Gastrocnemius medialis (tissue), 4 donors: ENCODE data around the gene TTC12. TPM values are rescaled to one million over a fixed set of nuclear protein-coding genes. Genes with fewer than 3 reads are reported as not detected.

Experiments
- ATAC-seq, 2 donors: fragments of 150-250 bp; one replicate each; pipeline ENCODE4 v1.9.1; 2016
- DNase-seq, 2 donors: peaks; one replicate each; pipeline ENCODE4 v3.0.0-alpha.2; 2019
- H3K27ac ChIP-seq, 4 donors: fragments of 200-600 bp; sonication (generic); 1 replicate in 1 of 4; 2 replicates in 3 of 4; pipeline ENCODE4 v1.5.1; 2016 to 2018; ENCODE audit warnings: mild to moderate bottlenecking in 2 of 4, moderate library complexity in 1 of 4
- H3K27me3 ChIP-seq, 3 donors: fragments of 200-600 bp; sonication (generic) in 2 of 3; 1 replicate in 1 of 3; 2 replicates in 2 of 3; pipeline versions ENCODE4 v1.5.1 to v1.6.0; 2016 to 2019; ENCODE audit warnings: mild to moderate bottlenecking in 1 of 3, moderate library complexity in 1 of 3
- H3K36me3 ChIP-seq, 2 donors: fragments of 200-600 bp; sonication (generic) in 1 of 2; one replicate each; pipeline ENCODE4 v1.5.1; 2017 to 2018
- H3K4me1 ChIP-seq, 2 donors: fragments of 200-600 bp; sonication (generic) in 1 of 2; one replicate each; pipeline ENCODE4 v1.5.1; 2016 to 2017; ENCODE audit warnings: mild to moderate bottlenecking in 2 of 2
- H3K4me3 ChIP-seq, 4 donors: fragments of 200-600 bp; sonication (generic) in 3 of 4; 1 replicate in 1 of 4; 2 replicates in 3 of 4; pipeline ENCODE4 v1.5.1; 2016 to 2019; ENCODE audit warnings: mild to moderate bottlenecking in 2 of 4
- H3K9me3 ChIP-seq, 3 donors: fragments of 200-600 bp; sonication (generic) in 2 of 3; 1 replicate in 1 of 3; 2 replicates in 2 of 3; pipeline ENCODE4 v1.5.1; 2016 to 2019
- CTCF ChIP-seq, 5 experiments: fragments of 450-650 bp in 3 of 5; fragments of 200-600 bp in 2 of 5; sonication (generic) in 2 of 5; IDR thresholded peaks in 4 of 5; conservative IDR thresholded peaks in 1 of 5; 1 replicate in 4 of 5; 2 replicates in 1 of 5; pipeline ENCODE4 v1.5.1; 2016 to 2019; ENCODE audit warnings: antibody characterized with exemption in 5 of 5, mild to moderate bottlenecking in 3 of 5, moderate library complexity in 3 of 5
- POLR2A ChIP-seq, 2 donors: fragments of 450-650 bp; IDR thresholded peaks; one replicate each; pipeline ENCODE4 v1.6.1; 2017; ENCODE audit warnings: antibody characterized with exemption in 2 of 2, mild to moderate bottlenecking in 2 of 2, moderate library complexity in 2 of 2
- in situ Hi-C, 4 donors: fragments of 200-750 bp; cut with MboI; loops; one replicate each; pipeline versions ENCODE4 v1.15.0 to v1.8.0; 2017; ENCODE audit warnings: low sequenced_read_pairs in 4 of 4
- intact Hi-C: fragments of 100-400 bp; cut with DNase I; formaldehyde crosslinking; loops from one replicate; pipeline ENCODE4 v1.15.1; 2023; ENCODE audit warnings: low total_unique reads
- total RNA-seq, 4 donors: library from RNA; depleted of rRNA; stranded (reverse); fragments of >200 nt; gene quantifications; one replicate each; pipeline versions ENCODE4 v1.1.0 to v1.2.3, GENCODE V29; 2016

Gene TTC12
- total RNA-seq, 4 donors from 2014 or later, result 3.5 to 22.5 (median 5.2) TPM

- Histone ChIP-seq H3K4me1 (no peaks in the 10 kb centered on the region), H3K27ac (no peak overlapping the region), H3K4me3 (no peak overlapping the region), H3K36me3 (no peaks in the 10 kb centered on the region), H3K9me3 (no peaks in the 10 kb centered on the region), H3K27me3 (peaks cover 0 to 7% (median 0%) of the 10 kb centered on the region in 3 donors)
- no peak for ATAC-seq
- no peak for TF ChIP-seq CTCF (IDR thresholded peaks at IDR 0.05 in 4 of 5, conservative IDR thresholded peaks at IDR 0.05 in 1 of 5)
- TF ChIP-seq POLR2A (IDR thresholded peaks at IDR 0.05), result no peak
- DNase-seq, result no peak
- in situ Hi-C loops, result loop anchor here (10.0 to 25.0 kb wide), 6 partner anchors 100 to 1075 kb away; no protein-coding TSS in a partner anchor
- intact Hi-C loops, result loop anchor here (10.0 kb wide), 1 partner anchor 122 kb away; no protein-coding TSS in a partner anchor
Measured at GRCh38 chr11:113286509-113287497, 27.6 kb upstream of the TTC12 start.

- TF ChIP-seq CTCF (IDR thresholded peaks at IDR 0.05 in 4 of 5, conservative IDR thresholded peaks at IDR 0.05 in 1 of 5) (no peak), POLR2A (IDR thresholded peaks at IDR 0.05) (no peak)
- ATAC-seq (no peak), DNase-seq (no peak)
- intact Hi-C loops (loop anchor here (2.0 to 10.0 kb wide), 3 partner anchors 123 to 997 kb away; no protein-coding TSS in a partner anchor), in situ Hi-C loops (loop anchor here (10.0 to 25.0 kb wide), 6 partner anchors 100 to 1076 kb away; no protein-coding TSS in a partner anchor)
- Histone ChIP-seq H3K9me3 (no peaks in the 10 kb centered on the region), H3K27ac (no peak overlapping the region), H3K4me3 (no peak overlapping the region), H3K4me1 (no peaks in the 10 kb centered on the region), H3K36me3 (no peaks in the 10 kb centered on the region), H3K27me3 (peaks cover 0 to 7% (median 0%) of the 10 kb centered on the region in 3 donors)
Measured at GRCh38 chr11:113287801-113288200, 26.6 kb upstream of the TTC12 start.

GRCh38 chr11:113288286-113288863 lies 26.0 kb upstream of the TTC12 start:
- Histone ChIP-seq H3K36me3 (no peaks in the 10 kb centered on the region), H3K9me3 (no peaks in the 10 kb centered on the region), H3K4me3 (no peak overlapping the region), H3K27me3 (peaks cover 0 to 7% (median 0%) of the 10 kb centered on the region in 3 donors), H3K27ac (no peak overlapping the region), H3K4me1 (no peaks in the 10 kb centered on the region)
- intact Hi-C loops (loop anchor here (2.0 to 10.0 kb wide), 3 partner anchors 124 to 998 kb away; no protein-coding TSS in a partner anchor), in situ Hi-C loops (loop anchor here (10.0 to 25.0 kb wide), 6 partner anchors 101 to 1076 kb away; no protein-coding TSS in a partner anchor)
- TF ChIP-seq CTCF (IDR thresholded peaks at IDR 0.05 in 4 of 5, conservative IDR thresholded peaks at IDR 0.05 in 1 of 5), result no peak
- TF ChIP-seq POLR2A (IDR thresholded peaks at IDR 0.05), result no peak
- DNase-seq (no peak), ATAC-seq (no peak)

GRCh38 chr11:113289431-113290187 lies 24.8 kb upstream of the TTC12 start:
- in situ Hi-C loops, result loop anchor here (5.0 to 25.0 kb wide), 8 partner anchors 102 to 1077 kb away; no protein-coding TSS in a partner anchor
- intact Hi-C loops, result loop anchor here (2.0 to 10.0 kb wide), 3 partner anchors 125 to 999 kb away; no protein-coding TSS in a partner anchor
- DNase-seq (peak; percentile 18 to 26), ATAC-seq (peak; percentile 66 to 80)
- no peak overlapping the region for H3K27ac ChIP-seq
- H3K27me3 ChIP-seq, result peaks cover 0 to 4% (median under 1%) of the 10 kb centered on the region in 3 donors
- no peaks in the 10 kb centered on the region for H3K36me3 ChIP-seq
- TF ChIP-seq CTCF (IDR thresholded peaks at IDR 0.05 in 4 of 5, conservative IDR thresholded peaks at IDR 0.05 in 1 of 5) (peak; percentile 76 to 92 (median 83)), POLR2A (IDR thresholded peaks at IDR 0.05) (no peak)
- H3K9me3 ChIP-seq, result no peaks in the 10 kb centered on the region
- no peaks in the 10 kb centered on the region for H3K4me1 ChIP-seq
- H3K4me3 ChIP-seq, result no peak overlapping the region
